Type B pancreatic cell (in vitro differentiated cells): ENCODE results near the gene TOM1L2. TPM values are rescaled to one million over a fixed set of nuclear protein-coding genes. Genes with fewer than 3 reads are reported as not detected.
"Not testable (repeated sequence)": the region's sequence is repeated elsewhere in the genome, so short reads cannot be mapped to it uniquely, and the experiment has no call there.

Experiments used
- DNase-seq: peaks from one replicate; pipeline ENCODE4 v3.0.0; 2021; ENCODE audit warnings: mixed read lengths; ENCODE audit not compliant: unreplicated experiment; ENCODE audit errors: extremely low spot score
- H3K27ac Mint-ChIP-seq: 2 replicates; pipeline ENCODE4 v1.8.0; 2021; ENCODE audit warnings: mild to moderate bottlenecking, mixed read lengths
- H3K27me3 Mint-ChIP-seq: 2 replicates; pipeline ENCODE4 v1.8.0; 2021; ENCODE audit warnings: mixed read lengths
- H3K36me3 Mint-ChIP-seq: 2 replicates; pipeline ENCODE4 v1.8.0; 2021; ENCODE audit warnings: mixed read lengths
- H3K4me1 Mint-ChIP-seq: one replicate; pipeline ENCODE4 v1.8.0; 2021; ENCODE audit warnings: mixed read lengths; ENCODE audit not compliant: unreplicated experiment
- H3K4me3 Mint-ChIP-seq: 2 replicates; pipeline ENCODE4 v1.8.0; 2021; ENCODE audit warnings: mild to moderate bottlenecking, mixed read lengths
- H3K9me3 Mint-ChIP-seq: 2 replicates; pipeline ENCODE4 v1.8.0; 2021; ENCODE audit warnings: mixed read lengths
- CTCF ChIP-seq: fragments of 200-600 bp; sonication (generic); conservative IDR thresholded peaks from 2 replicates; pipeline ENCODE4 v1.5.0; 2021; ENCODE audit warnings: antibody characterized with exemption, mild to moderate bottlenecking
- total RNA-seq: library from RNA; stranded (reverse); gene quantifications from 2 replicates; pipeline ENCODE4 v1.2.1, GENCODE V29; 2021; ENCODE audit warnings: low replicate concordance

TOM1L2 gene
- total RNA-seq, 1 donor from 2014 or later: 62.5 TPM

- TF ChIP-seq CTCF: no peak
- Mint-ChIP-seq H3K27ac (no peak overlapping the region), H3K4me1 (peaks cover 27% of the 10 kb centered on the region), H3K27me3 (no peaks in the 10 kb centered on the region), H3K9me3 (no peaks in the 10 kb centered on the region), H3K4me3 (no peak overlapping the region), H3K36me3 (peaks cover 14% of the 10 kb centered on the region)
- DNase-seq: no peak
Observed at GRCh38 chr17:17957584-17957916, 14.7 kb downstream of the TOM1L2 start.

- not testable (repeated sequence) for H3K9me3 Mint-ChIP-seq, H3K27ac Mint-ChIP-seq, DNase-seq, H3K4me3 Mint-ChIP-seq, H3K27me3 Mint-ChIP-seq
- peaks cover 14% of the 10 kb centered on the region for H3K36me3 Mint-ChIP-seq
- H3K4me1 Mint-ChIP-seq: peaks cover 38% of the 10 kb centered on the region
Observed at GRCh38 chr17:17955790-17956341, 16.3 kb downstream of the TOM1L2 start.

- Mint-ChIP-seq H3K4me1 (peaks cover 28% of the 10 kb centered on the region), H3K4me3 (no peak overlapping the region), H3K27me3 (no peaks in the 10 kb centered on the region), H3K36me3 (peaks cover 14% of the 10 kb centered on the region), H3K27ac (no peak overlapping the region), H3K9me3 (no peaks in the 10 kb centered on the region)
- DNase-seq: no peak
- TF ChIP-seq CTCF: no peak
Observed at GRCh38 chr17:17954079-17954478, 18.1 kb downstream of the TOM1L2 start.

GRCh38 chr17:17952691-17953090 lies 19.5 kb downstream of the TOM1L2 start:
- TF ChIP-seq CTCF: no peak
- Mint-ChIP-seq H3K4me3 (no peak overlapping the region), H3K4me1 (peaks cover 19% of the 10 kb centered on the region), H3K27ac (no peak overlapping the region), H3K36me3 (peaks cover 14% of the 10 kb centered on the region), H3K27me3 (no peaks in the 10 kb centered on the region), H3K9me3 (no peaks in the 10 kb centered on the region)
- no peak for DNase-seq

GRCh38 chr17:17951524-17951923 lies 20.7 kb downstream of the TOM1L2 start:
- Mint-ChIP-seq H3K27ac (peak overlapping the region; percentile 75), H3K4me3 (no peak overlapping the region), H3K36me3 (peaks cover 14% of the 10 kb centered on the region), H3K4me1 (peaks cover 23% of the 10 kb centered on the region), H3K9me3 (no peaks in the 10 kb centered on the region), H3K27me3 (no peaks in the 10 kb centered on the region)
- no peak for DNase-seq
- no peak for TF ChIP-seq CTCF

GRCh38 chr17:17950806-17951205 lies 21.4 kb downstream of the TOM1L2 start:
- Mint-ChIP-seq H3K27ac (peak overlapping the region; percentile 60), H3K36me3 (peaks cover 10% of the 10 kb centered on the region), H3K4me1 (peaks cover 29% of the 10 kb centered on the region), H3K4me3 (no peak overlapping the region), H3K9me3 (no peaks in the 10 kb centered on the region), H3K27me3 (no peaks in the 10 kb centered on the region)
- TF ChIP-seq CTCF: peak; percentile 45
- no peak for DNase-seq
